KMS-11 (cell line): ENCODE results near the gene MPV17.

Source experiments
- H2AFZ ChIP-seq: fragments of 200-600 bp; sonication (generic); 2 replicates; pipeline ENCODE4 v1.6.1; 2016; ENCODE audit warnings: antibody characterized with exemption, mixed run types, low read depth
- H3K27ac ChIP-seq: fragments of 200-600 bp; sonication (generic); 2 replicates; pipeline ENCODE4 v1.6.1; 2016; ENCODE audit warnings: mild to moderate bottlenecking, mixed run types
- H3K27me3 ChIP-seq: fragments of 200-600 bp; sonication (generic); 2 replicates; pipeline ENCODE4 v1.6.1; 2017; ENCODE audit warnings: mild to moderate bottlenecking, low read depth, mixed run types, moderate library complexity; ENCODE audit not compliant: insufficient read depth
- H3K36me3 ChIP-seq: fragments of 200-600 bp; sonication (generic); 2 replicates; pipeline ENCODE4 v1.6.1; 2017; ENCODE audit warnings: mild to moderate bottlenecking, mixed run types; ENCODE audit not compliant: insufficient read depth
- H3K4me1 ChIP-seq: fragments of 200-600 bp; sonication (generic); 2 replicates; pipeline ENCODE4 v1.6.1; 2016; ENCODE audit warnings: mild to moderate bottlenecking, low read depth, mixed run types; ENCODE audit not compliant: poor library complexity, severe bottlenecking
- H3K4me2 ChIP-seq: fragments of 200-600 bp; sonication (generic); 2 replicates; pipeline ENCODE4 v1.7.0; 2016; ENCODE audit warnings: mild to moderate bottlenecking, mixed run types
- H3K4me3 ChIP-seq: fragments of 200-600 bp; sonication (generic); IDR thresholded peaks from 2 replicates; pipeline ENCODE4 v1.6.1; 2017; ENCODE audit warnings: low read depth, low read length, mixed read lengths; ENCODE audit not compliant: insufficient read depth
- H3K79me2 ChIP-seq: fragments of 200-600 bp; sonication (generic); 2 replicates; pipeline ENCODE4 v1.6.1; 2016; ENCODE audit warnings: low read depth, mixed run types; ENCODE audit not compliant: insufficient read depth
- H3K9ac ChIP-seq: fragments of 200-600 bp; sonication (generic); 2 replicates; pipeline ENCODE4 v1.6.1; 2016; ENCODE audit warnings: mild to moderate bottlenecking, mixed run types
- H4K20me1 ChIP-seq: fragments of 200-600 bp; sonication (generic); 2 replicates; pipeline ENCODE4 v1.6.1; 2016; ENCODE audit warnings: mild to moderate bottlenecking, mixed run types; ENCODE audit not compliant: insufficient read depth
- TF ChIP-seq, protein P1 (sequence below): fragments of 200-600 bp; sonication (generic); conservative IDR thresholded peaks from 2 replicates; pipeline ENCODE4 v1.6.1; 2017; ENCODE audit warnings: low read depth, mild to moderate bottlenecking, antibody characterized with exemption, low read length, moderate library complexity, mixed read lengths

The MPV17 gene

DNA sequence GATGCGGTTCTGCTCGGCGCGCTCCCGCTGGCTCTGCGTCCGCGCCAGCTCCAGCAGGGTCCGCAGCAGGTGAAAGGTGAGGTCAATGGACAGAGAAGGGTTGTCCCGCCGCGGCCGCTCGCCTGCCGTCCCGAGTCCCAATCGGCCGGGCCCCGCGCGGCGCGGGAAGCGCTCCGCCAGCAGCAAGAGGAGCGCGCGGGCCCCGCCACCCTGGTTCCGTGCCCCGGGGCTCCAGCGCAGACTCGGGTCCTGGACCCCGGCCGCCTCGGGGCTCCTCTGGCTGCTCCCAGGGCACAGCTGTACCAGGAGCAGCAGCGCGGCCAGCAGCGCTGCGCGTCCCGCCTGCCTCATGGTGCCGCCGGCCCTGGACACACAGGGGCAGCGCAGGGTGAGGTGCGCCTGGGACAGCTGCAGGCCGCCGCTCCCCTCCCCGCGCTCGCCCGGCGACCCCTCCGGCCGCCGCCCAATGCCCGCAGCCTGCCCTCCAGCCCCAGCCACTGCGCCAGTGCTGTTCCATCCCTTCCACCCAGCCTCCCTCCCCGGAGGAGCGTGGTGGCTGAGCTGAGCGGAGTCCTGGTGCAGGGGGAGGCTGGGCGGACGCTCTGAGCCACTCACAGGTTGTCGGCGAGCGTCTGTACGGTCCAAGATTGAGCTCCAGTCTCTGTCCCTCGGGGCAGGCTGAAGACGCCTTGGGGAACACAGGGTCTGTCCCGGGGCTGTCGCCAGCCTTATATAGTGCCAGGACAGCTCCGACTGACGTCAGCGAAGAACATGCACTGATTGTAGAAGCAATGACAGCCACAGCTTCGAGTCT, 15.1 kb downstream of the MPV17 start:
- H3K4me3 ChIP-seq = no peak overlapping the region
- TF ChIP-seq, protein P1, sequence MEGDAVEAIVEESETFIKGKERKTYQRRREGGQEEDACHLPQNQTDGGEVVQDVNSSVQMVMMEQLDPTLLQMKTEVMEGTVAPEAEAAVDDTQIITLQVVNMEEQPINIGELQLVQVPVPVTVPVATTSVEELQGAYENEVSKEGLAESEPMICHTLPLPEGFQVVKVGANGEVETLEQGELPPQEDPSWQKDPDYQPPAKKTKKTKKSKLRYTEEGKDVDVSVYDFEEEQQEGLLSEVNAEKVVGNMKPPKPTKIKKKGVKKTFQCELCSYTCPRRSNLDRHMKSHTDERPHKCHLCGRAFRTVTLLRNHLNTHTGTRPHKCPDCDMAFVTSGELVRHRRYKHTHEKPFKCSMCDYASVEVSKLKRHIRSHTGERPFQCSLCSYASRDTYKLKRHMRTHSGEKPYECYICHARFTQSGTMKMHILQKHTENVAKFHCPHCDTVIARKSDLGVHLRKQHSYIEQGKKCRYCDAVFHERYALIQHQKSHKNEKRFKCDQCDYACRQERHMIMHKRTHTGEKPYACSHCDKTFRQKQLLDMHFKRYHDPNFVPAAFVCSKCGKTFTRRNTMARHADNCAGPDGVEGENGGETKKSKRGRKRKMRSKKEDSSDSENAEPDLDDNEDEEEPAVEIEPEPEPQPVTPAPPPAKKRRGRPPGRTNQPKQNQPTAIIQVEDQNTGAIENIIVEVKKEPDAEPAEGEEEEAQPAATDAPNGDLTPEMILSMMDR = no peak

DNA sequence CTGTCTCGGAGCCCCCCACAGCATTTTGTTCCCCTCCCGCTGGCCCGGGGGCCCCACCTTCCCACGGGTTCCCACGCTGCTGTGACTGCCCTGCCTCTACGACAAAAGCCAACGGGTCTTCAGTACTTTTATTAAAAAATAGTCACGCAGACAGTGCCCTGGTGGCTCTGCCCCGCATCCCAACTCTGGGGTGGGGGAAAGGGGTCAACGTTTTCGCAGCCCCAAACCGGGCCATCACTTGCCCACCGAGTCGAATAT, 15.7 kb downstream of the MPV17 start:
- Histone ChIP-seq H3K4me3 (no peak overlapping the region), H3K79me2 (no peaks in the 10 kb centered on the region), H3K9ac (no peak overlapping the region), H3K4me1 (peaks cover 7% of the 10 kb centered on the region), H3K36me3 (no peaks in the 10 kb centered on the region), H3K4me2 (no peak overlapping the region), H3K27me3 (no peaks in the 10 kb centered on the region), H4K20me1 (no peaks in the 10 kb centered on the region), H2AFZ (no peak overlapping the region), H3K27ac (no peak overlapping the region)
- TF ChIP-seq, protein P1 = no peak

More for the DNA sequence above, 15.1 kb downstream of the MPV17 start:
- no peaks in the 10 kb centered on the region for H4K20me1 ChIP-seq
- H3K36me3 ChIP-seq = no peaks in the 10 kb centered on the region
- no peak overlapping the region for H3K27ac ChIP-seq
- no peak overlapping the region for H2AFZ ChIP-seq
- no peak overlapping the region for H3K4me2 ChIP-seq
- no peaks in the 10 kb centered on the region for H3K79me2 ChIP-seq
- no peak overlapping the region for H3K9ac ChIP-seq
- no peaks in the 10 kb centered on the region for H3K27me3 ChIP-seq
- H3K4me1 ChIP-seq = peaks cover 4% of the 10 kb centered on the region

DNA sequence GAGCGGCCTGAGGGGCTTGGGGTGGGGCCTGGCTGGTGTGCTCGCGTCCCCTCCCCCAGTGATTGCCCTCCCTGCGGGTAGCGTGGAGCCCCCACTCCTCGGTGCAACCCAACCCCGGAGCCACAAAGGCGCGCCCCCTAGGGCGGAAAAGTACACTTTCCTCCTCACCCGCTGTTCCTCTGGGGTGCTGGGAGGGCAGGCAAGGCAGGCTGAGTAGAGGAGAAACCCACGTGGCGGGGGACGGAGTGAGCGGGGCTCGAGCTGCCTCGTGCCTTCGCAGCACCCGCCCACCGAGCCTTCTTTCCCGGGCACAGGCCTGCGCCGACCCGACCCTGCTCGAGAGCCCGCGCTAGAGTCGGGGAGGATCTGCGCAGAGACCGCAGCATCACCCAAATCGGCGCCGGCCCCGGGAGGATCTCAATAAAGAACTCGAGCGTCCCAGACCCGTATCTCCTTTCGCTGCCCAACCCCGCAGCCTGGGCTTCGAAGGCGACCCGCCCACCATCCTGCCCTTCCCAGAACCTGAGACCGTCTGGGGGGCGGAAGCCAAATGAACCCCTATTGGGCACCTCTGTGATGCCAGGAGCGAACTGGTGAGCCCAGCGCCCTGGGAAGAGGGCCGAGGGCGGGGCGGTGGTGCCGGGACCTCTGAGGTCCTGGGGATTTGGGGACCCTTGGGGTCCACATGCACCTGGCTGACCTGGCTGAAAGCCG, 16.2 kb downstream of the MPV17 start:
- no peaks in the 10 kb centered on the region for H3K79me2 ChIP-seq
- H2AFZ ChIP-seq = no peak overlapping the region
- no peaks in the 10 kb centered on the region for H4K20me1 ChIP-seq
- H3K4me2 ChIP-seq = no peak overlapping the region
- no peaks in the 10 kb centered on the region for H3K27me3 ChIP-seq
- no peak overlapping the region for H3K9ac ChIP-seq
- H3K4me1 ChIP-seq = peaks cover 7% of the 10 kb centered on the region
- H3K4me3 ChIP-seq = no peak overlapping the region
- H3K27ac ChIP-seq = no peak overlapping the region
- H3K36me3 ChIP-seq = no peaks in the 10 kb centered on the region
- TF ChIP-seq, protein P1 = no peak

DNA sequence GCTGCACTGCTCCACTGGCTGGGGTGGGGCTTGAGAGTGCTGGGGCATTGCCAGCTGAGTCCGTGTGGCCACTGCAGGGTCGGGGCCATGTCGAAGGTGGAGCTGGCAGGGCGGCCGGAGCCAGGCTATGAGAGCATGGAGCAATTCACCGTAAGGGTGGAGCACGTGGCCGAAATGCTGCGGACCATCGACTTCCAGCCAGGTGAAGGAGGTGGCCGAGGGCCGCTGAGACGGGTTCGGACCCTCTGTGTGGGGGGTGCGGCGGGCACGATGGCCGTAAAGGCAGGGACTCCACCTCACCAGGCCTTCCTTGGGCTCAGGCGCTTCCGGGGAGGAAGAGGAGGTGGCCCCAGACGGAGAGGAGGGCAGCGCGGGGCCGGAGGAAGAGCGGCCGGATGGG, 16.8 kb downstream of the MPV17 start:
- Histone ChIP-seq H3K4me1 (peaks cover 7% of the 10 kb centered on the region), H4K20me1 (no peaks in the 10 kb centered on the region), H3K4me2 (no peak overlapping the region), H2AFZ (no peak overlapping the region), H3K36me3 (no peaks in the 10 kb centered on the region), H3K9ac (no peak overlapping the region), H3K27ac (no peak overlapping the region), H3K79me2 (no peaks in the 10 kb centered on the region), H3K27me3 (no peaks in the 10 kb centered on the region), H3K4me3 (no peak overlapping the region)
- TF ChIP-seq, protein P1 = no peak
